Measurements from ENCODE around the gene TNFRSF17. TPM values are rescaled to one million over a fixed set of nuclear protein-coding genes. Genes with fewer than 3 reads are reported as not detected.

TNFRSF17 gene
- total and polyA plus RNA-seq, 9 of the 15 experiments (the other 6 are each of a cell fraction or from before 2014, with no cell fraction given): not detected

- TF ChIP-seq, protein P1, sequence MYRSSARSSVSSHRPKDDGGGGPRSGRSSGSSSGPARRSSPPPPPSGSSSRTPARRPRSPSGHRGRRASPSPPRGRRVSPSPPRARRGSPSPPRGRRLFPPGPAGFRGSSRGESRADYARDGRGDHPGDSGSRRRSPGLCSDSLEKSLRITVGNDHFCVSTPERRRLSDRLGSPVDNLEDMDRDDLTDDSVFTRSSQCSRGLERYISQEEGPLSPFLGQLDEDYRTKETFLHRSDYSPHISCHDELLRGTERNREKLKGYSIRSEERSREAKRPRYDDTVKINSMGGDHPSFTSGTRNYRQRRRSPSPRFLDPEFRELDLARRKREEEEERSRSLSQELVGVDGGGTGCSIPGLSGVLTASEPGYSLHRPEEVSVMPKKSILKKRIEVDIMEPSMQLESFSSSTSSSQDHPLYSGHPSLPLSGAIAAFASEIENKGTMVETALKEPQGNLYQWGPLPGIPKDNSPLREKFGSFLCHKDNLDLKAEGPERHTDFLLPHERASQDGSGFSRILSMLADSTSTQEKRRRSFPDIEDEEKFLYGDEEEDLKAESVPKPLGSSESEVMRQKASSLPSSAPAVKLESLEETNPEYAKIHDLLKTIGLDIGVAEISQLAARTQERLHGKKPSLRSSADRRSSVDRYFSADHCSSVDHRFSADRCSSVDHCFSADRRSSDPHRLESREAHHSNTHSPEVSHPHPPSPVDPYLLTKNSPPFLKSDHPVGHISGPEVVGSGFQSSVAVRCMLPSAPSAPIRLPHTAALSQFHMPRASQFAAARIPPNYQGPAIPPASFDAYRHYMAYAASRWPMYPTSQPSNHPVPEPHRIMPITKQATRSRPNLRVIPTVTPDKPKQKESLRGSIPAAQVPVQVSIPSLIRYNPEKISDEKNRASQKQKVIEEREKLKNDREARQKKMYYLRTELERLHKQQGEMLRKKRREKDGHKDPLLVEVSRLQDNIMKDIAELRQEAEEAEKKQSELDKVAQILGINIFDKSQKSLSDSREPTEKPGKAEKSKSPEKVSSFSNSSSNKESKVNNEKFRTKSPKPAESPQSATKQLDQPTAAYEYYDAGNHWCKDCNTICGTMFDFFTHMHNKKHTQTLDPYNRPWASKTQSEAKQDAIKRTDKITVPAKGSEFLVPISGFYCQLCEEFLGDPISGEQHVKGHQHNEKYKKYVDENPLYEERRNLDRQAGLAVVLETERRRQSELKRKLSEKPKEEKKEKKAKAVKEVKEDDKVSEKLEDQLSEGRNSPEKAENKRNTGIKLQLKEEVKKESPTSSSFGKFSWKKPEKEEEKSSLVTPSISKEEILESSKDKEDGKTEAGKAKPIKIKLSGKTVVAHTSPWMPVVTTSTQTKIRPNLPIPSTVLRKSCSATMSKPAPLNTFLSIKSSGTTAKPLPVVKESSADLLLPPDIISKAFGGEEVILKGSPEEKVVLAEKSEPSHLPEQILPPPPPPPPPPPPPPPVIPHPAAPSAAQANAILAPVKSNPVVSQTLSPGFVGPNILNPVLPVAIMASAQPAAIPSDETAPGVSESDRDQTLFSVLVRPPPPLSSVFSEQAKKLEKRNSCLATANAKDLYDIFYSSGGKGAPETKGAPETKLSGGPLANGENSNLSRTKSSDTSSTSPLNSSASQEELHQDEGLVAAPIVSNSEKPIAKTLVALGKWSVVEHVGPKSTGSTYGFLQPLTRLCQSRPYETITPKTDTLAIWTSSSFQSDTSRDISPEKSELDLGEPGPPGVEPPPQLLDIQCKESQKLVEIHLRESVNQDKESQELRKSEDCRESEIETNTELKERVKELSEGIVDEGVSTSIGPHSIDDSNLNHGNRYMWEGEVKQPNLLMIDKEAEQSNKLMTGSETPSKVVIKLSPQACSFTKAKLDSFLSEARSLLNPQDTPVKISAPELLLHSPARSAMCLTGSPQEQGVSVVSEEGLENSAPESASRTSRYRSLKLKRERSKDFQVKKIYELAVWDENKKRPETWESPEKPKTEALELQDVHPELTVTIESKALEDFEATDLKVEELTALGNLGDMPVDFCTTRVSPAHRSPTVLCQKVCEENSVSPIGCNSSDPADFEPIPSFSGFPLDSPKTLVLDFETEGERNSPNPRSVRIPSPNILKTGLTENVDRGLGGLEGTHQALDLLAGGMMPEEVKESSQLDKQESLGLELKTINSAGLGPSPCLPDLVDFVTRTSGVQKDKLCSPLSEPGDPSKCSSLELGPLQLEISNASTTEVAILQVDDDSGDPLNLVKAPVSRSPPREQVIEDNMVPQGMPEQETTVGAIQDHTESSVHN (IDR thresholded peaks at IDR 0.05; ENCODE audit: borderline replicate concordance in 1 of 2, low read depth in 1 of 2): no peak
- TF ChIP-seq CREB1 (IDR thresholded peaks at IDR 0.05) (peak; percentile 67; the same call in 1 of the 2 replicates), CREB1 (CRISPR knock-in tag; IDR thresholded peaks at IDR 0.05) (peak; percentile 78), GMEB1 (CRISPR knock-in tag; IDR thresholded peaks at IDR 0.05) (peak; percentile 78), CREM (IDR thresholded peaks at IDR 0.05; ENCODE audit: low read depth) (peak; percentile 90), KDM2B (CRISPR knock-in tag; IDR thresholded peaks at IDR 0.05) (no peak), ZC3H8 (IDR thresholded peaks at IDR 0.05) (no peak), ILF3 (IDR thresholded peaks at IDR 0.05; ENCODE audit: borderline replicate concordance) (no peak), NEUROD1 (IDR thresholded peaks at IDR 0.05; ENCODE audit: borderline replicate concordance, low read depth, low read length, partially characterized antibody) (peak; percentile 54), GTF2E2 (tag; IDR thresholded peaks at IDR 0.05) (no peak), YBX1 (IDR thresholded peaks at IDR 0.05) (no peak), MYC (IDR thresholded peaks at IDR 0.05; ENCODE audit: low read depth, low read length) (peak; percentile 79), MYC (CRISPR knock-in tag; IDR thresholded peaks at IDR 0.05; ENCODE audit: borderline replicate concordance, low read depth) (peak; percentile 36; the same call in 1 of the 2 replicates), KLF16 (IDR thresholded peaks at IDR 0.05) (peak; percentile 88), TOE1 (IDR thresholded peaks at IDR 0.05; ENCODE audit: borderline replicate concordance) (peak; percentile 83; the same call in 1 of the 2 replicates), TOE1 (CRISPR knock-in tag; IDR thresholded peaks at IDR 0.05; ENCODE audit: borderline replicate concordance, low read depth) (no peak)
- TF ChIP-seq, protein P2, sequence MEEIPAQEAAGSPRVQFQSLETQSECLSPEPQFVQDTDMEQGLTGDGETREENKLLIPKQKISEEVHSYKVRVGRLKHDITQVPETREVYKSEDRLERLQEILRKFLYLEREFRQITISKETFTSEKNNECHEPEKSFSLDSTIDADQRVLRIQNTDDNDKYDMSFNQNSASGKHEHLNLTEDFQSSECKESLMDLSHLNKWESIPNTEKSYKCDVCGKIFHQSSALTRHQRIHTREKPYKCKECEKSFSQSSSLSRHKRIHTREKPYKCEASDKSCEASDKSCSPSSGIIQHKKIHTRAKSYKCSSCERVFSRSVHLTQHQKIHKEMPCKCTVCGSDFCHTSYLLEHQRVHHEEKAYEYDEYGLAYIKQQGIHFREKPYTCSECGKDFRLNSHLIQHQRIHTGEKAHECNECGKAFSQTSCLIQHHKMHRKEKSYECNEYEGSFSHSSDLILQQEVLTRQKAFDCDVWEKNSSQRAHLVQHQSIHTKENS (CRISPR knock-in tag; IDR thresholded peaks at IDR 0.05): no peak
Observed at GRCh38 chr16:11915644-11916523, 49.1 kb upstream of the TNFRSF17 start, which contains the start of gene GSPT1 (continued).

Measured in K562 (cell line).